Bronchial epithelial cell (primary cell): Measurements from ENCODE around the gene DLG4. TPM values are rescaled to one million over a fixed set of nuclear protein-coding genes. Genes with fewer than 3 reads are reported as not detected.
"Not testable (repeated sequence)": the region's sequence is repeated elsewhere in the genome, so short reads cannot be mapped to it uniquely, and the experiment has no call there.

Experiments used
- DNase-seq: peaks from one replicate; pipeline ENCODE4 v3.0.0-alpha.2; 2010; ENCODE audit warnings: low read depth
- FAIRE-seq: peaks from 2 replicates; lab custom pipeline; 2011; peaks lifted over from hg19 to GRCh38; lab: Jason Lieb, UNC
- H3K27me3 ChIP-seq: 2 replicates; pipeline ENCODE4 v1.5.1; 2011; ENCODE audit warnings: low read length; ENCODE audit not compliant: control insufficient read depth, insufficient read depth
- H3K36me3 ChIP-seq: 2 replicates; pipeline ENCODE4 v1.5.1; 2011; ENCODE audit warnings: low read length; ENCODE audit not compliant: control insufficient read depth, insufficient read depth
- H3K4me3 ChIP-seq: 2 replicates; pipeline ENCODE4 v1.5.1; 2011; ENCODE audit warnings: mild to moderate bottlenecking, low read depth, low read length, control low read depth
- total RNA-seq: library from RNA; depleted of rRNA; stranded (reverse); fragments of >200 nt; gene quantifications from 2 replicates; pipeline ENCODE4 v1.2.1, GENCODE V29; 2014
- TF ChIP-seq, protein P1 (sequence below): IDR thresholded peaks from 2 replicates; pipeline ENCODE4 v1.5.1; 2011; ENCODE audit warnings: mild to moderate bottlenecking, moderate library complexity, low read length, control low read depth, inconsistent platforms; ENCODE audit not compliant: insufficient read depth, severe bottlenecking

The DLG4 gene
- total RNA-seq, 1 donor from 2014 or later: 1.8 TPM

- no peaks in the 10 kb centered on the region for H3K27me3 ChIP-seq
- TF ChIP-seq, protein P1, sequence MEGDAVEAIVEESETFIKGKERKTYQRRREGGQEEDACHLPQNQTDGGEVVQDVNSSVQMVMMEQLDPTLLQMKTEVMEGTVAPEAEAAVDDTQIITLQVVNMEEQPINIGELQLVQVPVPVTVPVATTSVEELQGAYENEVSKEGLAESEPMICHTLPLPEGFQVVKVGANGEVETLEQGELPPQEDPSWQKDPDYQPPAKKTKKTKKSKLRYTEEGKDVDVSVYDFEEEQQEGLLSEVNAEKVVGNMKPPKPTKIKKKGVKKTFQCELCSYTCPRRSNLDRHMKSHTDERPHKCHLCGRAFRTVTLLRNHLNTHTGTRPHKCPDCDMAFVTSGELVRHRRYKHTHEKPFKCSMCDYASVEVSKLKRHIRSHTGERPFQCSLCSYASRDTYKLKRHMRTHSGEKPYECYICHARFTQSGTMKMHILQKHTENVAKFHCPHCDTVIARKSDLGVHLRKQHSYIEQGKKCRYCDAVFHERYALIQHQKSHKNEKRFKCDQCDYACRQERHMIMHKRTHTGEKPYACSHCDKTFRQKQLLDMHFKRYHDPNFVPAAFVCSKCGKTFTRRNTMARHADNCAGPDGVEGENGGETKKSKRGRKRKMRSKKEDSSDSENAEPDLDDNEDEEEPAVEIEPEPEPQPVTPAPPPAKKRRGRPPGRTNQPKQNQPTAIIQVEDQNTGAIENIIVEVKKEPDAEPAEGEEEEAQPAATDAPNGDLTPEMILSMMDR: no peak
- peak overlapping the region; percentile 54 for H3K4me3 ChIP-seq
- DNase-seq (no peak), FAIRE-seq (no peak)
- peaks cover 7% of the 10 kb centered on the region for H3K36me3 ChIP-seq
Observed at GRCh38 chr17:7250695-7251627, 31.3 kb upstream of the DLG4 start.

- FAIRE-seq (no peak), DNase-seq (no peak)
- no peak overlapping the region for H3K4me3 ChIP-seq
- peaks cover 8% of the 10 kb centered on the region for H3K36me3 ChIP-seq
- TF ChIP-seq, protein P1: no peak
- no peaks in the 10 kb centered on the region for H3K27me3 ChIP-seq
Observed at GRCh38 chr17:7249830-7250229, 30.2 kb upstream of the DLG4 start.

DNA sequence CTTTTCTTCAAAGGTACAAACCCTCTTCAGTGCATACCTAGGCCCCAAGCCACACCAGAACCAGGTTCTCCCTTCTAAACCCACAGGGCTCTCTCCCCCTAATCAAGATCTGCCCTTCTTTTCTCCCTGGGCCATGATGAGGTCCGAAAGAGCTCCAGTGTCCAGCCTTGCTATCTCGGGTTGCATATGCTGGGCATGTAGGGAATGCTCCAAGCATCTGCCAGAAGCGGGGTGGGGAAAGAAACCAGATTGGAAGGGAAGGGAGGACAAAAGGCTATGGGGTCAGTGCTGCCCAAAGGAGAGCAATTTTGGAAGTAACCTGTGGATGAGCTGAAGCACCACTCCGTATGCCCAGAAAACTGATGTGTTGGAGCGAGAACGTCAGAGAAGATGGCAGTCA is 29.6 kb upstream of the DLG4 start:
- Histone ChIP-seq H3K36me3 (peaks cover 5% of the 10 kb centered on the region), H3K27me3 (no peaks in the 10 kb centered on the region), H3K4me3 (no peak overlapping the region)
- DNase-seq (no peak), FAIRE-seq (no peak)
- TF ChIP-seq, protein P1: no peak

DNA sequence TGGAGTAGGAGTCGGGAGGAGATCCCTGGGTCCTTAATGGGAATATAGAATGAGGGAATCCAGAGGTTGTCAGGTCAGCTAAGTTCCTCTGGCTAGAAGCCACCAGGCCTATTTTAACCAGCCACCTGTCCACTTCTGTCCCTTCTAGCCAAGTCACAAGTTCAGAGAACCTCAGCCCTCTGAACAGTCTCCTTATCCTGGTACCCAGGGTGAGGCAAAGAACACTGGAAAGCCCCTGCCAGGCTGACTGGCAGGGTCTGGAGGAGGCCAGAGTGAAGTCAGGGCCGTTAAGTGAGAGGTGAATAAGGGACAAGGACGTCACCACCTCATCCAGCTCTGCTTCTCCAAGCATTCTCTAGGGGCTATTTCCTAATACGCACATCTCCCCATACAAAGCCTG is 29.2 kb upstream of the DLG4 start:
- FAIRE-seq (no peak), DNase-seq (no peak)
- TF ChIP-seq, protein P1: no peak
- H3K4me3 ChIP-seq: no peak overlapping the region
- no peaks in the 10 kb centered on the region for H3K27me3 ChIP-seq
- H3K36me3 ChIP-seq: peaks cover 6% of the 10 kb centered on the region

- Histone ChIP-seq H3K27me3 (no peaks in the 10 kb centered on the region), H3K36me3 (peaks cover 6% of the 10 kb centered on the region), H3K4me3 (no peak overlapping the region)
- TF ChIP-seq, protein P1: no peak
- FAIRE-seq (peak; percentile 43), DNase-seq (no peak)
Observed at GRCh38 chr17:7246779-7247178, 27.1 kb upstream of the DLG4 start.

DNA sequence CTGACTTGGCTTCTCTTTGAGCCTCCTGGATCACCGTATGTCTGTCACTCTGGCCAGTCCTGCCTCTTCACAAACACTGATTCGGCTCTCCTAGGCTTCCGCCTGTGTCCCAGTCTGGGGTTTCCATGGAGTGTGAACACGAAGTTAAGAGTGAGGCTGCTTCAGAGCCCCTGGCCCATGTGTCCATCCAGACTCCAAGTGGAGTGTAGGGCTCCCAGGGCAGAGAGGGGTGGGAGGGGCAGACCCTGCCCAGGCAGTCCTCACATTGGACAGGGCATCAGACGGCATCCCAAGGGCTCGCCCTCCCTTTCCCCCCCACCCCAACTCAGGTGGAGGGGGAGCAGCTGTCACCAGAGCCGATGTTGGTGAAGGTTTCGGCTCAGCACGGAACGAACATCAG is 24.2 kb upstream of the DLG4 start:
- H3K36me3 ChIP-seq: peaks cover 15% of the 10 kb centered on the region
- FAIRE-seq, H3K4me3 ChIP-seq, DNase-seq, H3K27me3 ChIP-seq: not testable (repeated sequence)
